Cerebellar cortex (tissue), 1 donor: ENCODE results near the gene COLEC11.
A peak's percentile ranks its signal among the peaks of the same experiment; 100 is the strongest.
"Not testable (repeated sequence)": the region's sequence is repeated elsewhere in the genome, so short reads cannot be mapped to it uniquely, and the experiment has no call there.

ENCODE experiments used
- DNase-seq: peaks from one replicate; pipeline ENCODE4 v3.0.0-alpha.2; 2015; ENCODE audit warnings: low spot score

The COLEC11 gene

GRCh38 chr2:3654531-3655225 is 59.8 kb downstream of the COLEC11 start:
- no peak for DNase-seq

DNA sequence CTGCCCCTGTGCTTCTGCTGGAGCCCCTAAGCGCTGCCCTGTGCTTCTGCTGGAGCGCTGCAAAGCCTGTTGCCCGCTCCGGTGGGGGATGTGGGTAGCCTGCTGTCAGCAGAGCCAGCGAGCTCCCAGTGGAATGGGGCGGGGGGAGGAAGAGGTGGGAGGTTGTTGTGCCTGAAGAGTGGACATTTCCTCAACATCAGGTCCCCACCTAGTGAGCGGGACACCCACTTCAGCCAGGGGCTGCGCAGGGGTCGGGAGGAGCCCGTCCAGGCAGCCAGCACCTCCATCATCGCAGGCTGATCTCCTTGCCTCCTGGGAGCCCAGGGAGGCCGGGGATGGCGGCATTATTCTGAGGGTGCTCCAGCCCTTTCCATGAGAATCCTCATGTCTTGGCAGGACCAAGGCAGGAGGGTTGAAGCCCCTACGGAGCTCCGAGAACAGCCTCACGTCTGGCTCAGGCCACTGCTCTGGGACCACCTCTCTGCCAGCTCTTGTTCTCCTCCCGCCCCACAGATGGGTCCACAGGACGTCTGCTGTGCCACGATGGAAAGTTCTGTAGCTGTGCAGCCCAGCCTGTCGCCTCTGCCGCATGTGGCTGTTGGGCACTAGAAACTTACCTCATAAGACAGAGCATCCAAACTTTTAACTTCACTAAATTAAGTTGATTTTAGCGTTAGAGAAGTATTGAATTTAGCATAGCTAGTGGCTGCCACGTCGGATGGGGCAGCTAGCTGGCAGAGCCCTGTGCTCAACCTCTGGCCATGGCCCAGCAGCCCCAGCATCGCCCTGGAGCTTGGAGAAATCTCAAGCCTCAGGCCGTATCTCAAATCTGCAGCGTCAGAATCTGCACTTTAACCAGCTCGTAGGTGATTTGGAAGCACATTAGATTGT is 61.2 kb downstream of the COLEC11 start:
- no peak for DNase-seq

DNA sequence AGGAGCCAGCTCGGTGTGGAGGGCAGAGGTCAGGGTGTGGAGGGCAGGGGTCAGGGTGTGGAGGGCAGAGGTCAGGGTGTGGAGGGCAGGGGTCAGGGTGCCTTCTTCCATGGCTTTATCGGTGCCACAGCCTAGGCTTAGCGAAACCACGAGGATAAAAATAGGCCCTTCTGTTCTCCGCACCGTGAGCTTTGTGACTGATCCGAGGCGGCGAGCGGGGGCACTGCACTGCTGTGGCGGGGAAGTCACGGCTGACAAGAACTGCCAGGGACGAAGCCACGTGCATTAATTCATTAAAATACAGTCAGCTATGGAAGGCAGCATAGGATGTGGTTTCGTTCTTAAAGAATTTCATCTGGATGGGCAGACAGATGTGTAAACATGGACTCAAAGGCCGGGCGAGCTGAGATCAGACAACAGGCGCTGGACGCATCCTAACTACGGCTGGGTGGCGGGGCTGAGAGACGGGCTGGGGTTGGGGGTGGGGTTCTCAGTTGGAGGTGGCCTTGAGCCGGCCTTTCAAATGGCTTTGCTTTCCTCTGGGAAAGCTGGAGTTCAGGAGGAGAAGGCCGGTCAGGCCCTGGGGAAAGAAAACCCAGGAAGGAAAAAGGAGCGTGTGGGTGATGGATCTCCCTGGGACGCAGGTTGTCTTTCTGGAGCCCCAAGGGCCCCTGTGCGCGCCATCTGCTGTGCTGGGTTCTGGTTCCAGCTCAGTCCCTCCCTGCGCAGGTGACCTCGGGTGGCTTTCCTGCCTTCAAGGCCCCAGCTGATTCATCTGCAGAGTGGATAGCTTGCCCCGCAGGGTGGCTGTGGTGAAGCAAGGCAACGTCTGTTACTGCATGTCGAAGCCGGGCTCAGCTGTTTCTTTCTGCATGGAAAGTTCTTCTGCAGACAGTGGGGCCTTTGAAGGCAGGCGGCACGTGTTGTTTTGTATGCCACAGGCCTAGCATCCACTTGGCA is 62.1 kb downstream of the COLEC11 start:
- DNase-seq, result peak; percentile 15

- no peak for DNase-seq
These were observed 63.0 kb downstream of the COLEC11 start, which contains the start of gene ALLC for GRCh38 chr2:3657881-3658280. ALLC (plus strand) TSS chr2:3658200; CDS start chr2:3671158, 12,958 bp downstream.

DNA sequence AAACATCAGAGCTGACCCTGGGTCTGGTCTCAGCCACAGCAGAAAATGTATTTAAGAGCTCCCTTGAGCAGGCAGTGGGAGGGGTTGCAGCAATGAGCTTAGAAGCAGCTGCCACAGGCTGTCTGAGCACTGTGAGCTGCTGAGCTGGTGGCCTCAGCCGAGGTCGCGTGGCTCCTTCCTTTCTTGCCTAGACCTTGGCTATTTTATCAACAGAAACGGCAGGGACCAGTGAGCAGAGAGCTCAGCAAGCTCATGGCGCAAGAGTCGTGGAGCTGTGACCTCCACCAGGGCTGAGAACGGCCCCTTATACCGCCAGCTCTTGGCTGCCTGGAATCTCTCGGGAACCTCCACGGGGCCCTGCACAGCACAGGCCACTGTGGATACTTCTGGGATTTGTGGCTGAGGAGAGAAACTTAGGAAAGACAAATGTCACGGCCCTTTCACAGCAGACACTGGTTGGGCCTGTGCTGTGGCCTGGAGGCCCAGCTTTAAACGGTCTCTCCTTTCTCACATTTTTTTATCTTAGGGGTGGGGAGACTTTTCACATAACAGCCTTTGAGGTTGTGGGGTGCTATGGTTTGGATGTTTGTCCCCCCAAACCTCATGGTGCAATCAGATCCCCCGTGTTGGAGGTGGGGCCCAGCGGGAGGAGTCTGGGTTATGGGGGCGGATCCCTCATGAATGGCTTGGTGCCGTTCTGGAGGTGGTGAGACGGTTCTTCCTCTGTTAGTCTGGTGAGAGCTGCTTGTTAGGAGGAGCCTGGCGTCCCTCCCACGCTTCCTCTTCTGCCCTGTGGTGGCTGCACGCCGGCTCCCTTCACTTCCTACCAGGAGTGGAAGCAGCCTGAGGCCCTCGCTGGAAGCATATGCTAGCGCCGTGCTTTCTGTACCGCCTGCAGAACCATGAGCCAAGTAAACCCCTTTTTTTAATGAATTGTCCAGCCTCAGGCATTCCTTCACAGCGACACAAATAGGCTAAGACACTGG is 64.8 kb downstream of the COLEC11 start:
- DNase-seq, result peak; percentile 22

DNA sequence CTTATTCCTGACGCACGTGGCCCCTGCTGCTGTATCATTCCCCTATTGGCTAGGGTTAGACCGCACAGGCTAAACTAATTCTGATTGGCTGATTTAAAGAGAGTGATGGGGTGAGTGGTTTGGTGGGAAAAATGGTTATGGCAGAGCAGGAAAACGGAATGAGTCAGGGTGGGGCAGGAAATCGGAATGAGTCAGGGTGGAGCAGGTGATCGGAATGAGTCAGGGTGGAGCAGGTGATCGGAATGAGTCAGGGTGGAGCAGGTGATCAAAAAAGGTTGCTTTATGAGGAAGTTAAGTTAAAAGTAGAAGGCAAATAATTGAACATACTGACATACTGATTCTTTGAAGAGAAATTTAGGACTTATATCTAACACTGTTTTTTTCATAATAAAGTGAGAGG is 65.7 kb downstream of the COLEC11 start:
- DNase-seq, result not testable (repeated sequence)

GRCh38 chr2:3661149-3661660 is 66.3 kb downstream of the COLEC11 start:
- no peak for DNase-seq

DNA sequence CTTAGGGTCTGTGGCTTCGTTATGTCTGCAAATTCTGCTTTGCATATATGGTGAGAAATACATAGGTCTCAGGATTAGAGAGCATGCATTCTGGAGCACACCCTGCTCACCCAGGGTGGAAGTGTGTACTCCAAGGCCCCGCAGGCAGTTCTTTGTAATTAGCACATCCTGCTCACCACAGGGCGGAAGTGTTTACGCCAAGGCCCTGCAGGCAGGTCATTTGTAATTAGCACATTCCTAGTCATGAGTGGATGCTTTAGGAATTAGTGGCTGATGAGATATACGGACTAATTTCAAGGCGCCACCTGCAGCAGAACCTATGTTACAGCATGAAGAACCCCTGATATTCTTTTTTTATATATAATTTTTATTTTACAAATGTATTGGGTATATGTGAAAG is 67.3 kb downstream of the COLEC11 start:
- DNase-seq, result no peak

DNA sequence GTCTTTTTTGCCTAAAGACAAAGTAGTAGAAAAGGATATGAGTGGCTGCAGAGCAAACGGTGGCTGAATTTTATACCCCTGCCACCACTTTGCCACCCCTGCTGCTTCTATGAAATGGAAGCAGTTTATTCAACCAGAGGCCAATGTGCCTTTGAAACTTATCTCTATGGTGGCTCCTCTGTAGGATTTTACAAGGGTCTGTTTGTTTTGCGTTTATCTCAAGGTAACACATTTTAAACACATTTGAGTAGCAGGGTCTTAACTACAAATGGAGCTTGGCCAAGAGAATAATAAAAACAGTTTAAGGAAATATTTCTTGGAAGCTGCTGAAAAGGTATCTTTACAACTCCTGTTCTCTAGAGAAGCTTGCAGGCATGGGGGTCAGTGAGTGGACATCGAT is 69.2 kb downstream of the COLEC11 start:
- DNase-seq, result no peak

- no peak for DNase-seq
These were observed 70.0 kb downstream of the COLEC11 start for GRCh38 chr2:3664925-3665324.

DNA sequence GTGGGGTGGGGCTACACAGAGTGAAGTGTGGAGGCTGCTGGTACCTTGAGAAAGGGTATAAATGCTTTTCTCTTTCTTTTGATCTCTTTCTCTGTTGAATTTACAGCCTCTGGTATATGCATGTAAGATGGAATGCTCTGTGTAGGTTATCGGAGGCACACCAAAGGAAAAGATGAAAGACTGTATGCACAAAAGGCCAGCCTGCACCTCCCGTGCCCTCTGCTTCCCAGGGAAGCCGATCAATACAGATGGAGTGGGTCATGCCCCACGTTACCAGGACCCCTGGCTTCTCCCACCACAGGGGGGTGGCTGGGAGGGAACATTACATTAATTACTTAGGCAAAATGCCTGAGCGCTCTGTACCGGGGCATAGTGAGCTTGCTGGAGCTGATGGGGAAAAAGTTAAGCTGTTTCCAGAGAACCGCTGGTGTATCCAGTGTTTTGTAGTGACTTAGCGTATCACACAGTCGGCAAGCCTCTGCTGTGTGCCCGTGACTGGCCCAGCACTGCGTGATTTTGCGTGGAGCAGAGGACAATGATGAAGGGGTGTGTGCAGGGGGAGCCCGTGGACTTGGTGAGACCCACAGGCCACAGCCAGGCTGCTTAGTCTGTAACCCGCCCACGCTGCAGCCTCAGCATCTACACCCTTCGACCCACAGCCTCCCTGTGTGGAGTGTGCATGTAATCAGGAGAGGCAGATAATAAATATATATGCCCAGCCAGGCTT is 71.1 kb downstream of the COLEC11 start:
- no peak for DNase-seq

DNA sequence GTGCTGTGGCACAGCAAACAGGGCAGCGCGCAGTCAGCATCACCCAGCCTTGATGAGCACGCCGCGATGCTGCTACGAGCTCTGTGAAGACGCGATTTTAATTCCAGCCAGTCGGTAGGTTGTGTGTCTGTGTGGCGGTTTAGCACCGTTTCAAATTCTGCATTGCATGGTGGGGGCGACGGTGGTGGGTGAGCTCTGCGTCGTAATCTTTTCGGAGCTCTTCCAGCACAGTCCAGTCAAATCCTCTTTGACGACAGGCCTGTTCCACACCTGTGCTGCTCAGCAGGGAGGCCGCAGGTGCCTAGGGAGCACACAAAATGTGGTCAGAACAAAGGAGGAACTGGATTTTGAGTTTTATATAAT is 71.7 kb downstream of the COLEC11 start:
- no peak for DNase-seq

GRCh38 chr2:3667151-3667631 is 72.3 kb downstream of the COLEC11 start:
- no peak for DNase-seq

DNA sequence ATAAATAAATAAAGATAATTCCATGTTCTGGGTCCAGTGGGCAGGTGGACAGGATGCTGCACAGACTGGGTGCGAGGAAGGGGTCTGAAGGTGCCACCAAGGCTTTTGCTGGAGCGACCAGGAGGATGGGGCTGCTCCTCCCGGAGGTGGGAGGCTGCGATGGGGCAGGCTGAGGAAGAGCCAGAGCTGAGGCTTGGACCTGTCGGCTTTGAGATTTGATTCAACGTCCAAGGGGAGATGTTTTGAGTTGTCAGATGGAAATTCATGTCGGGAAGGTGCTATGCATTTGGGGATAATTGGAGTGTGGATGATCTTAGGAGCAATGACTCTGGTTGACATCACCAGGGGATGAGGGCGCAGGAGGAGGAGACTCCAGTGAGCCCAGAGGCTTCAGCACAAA is 74.7 kb downstream of the COLEC11 start:
- no peak for DNase-seq

GRCh38 chr2:3670376-3670775 is 75.5 kb downstream of the COLEC11 start:
- DNase-seq, result no peak

GRCh38 chr2:3670941-3671340 is 76.0 kb downstream of the COLEC11 start:
- no peak for DNase-seq

DNA sequence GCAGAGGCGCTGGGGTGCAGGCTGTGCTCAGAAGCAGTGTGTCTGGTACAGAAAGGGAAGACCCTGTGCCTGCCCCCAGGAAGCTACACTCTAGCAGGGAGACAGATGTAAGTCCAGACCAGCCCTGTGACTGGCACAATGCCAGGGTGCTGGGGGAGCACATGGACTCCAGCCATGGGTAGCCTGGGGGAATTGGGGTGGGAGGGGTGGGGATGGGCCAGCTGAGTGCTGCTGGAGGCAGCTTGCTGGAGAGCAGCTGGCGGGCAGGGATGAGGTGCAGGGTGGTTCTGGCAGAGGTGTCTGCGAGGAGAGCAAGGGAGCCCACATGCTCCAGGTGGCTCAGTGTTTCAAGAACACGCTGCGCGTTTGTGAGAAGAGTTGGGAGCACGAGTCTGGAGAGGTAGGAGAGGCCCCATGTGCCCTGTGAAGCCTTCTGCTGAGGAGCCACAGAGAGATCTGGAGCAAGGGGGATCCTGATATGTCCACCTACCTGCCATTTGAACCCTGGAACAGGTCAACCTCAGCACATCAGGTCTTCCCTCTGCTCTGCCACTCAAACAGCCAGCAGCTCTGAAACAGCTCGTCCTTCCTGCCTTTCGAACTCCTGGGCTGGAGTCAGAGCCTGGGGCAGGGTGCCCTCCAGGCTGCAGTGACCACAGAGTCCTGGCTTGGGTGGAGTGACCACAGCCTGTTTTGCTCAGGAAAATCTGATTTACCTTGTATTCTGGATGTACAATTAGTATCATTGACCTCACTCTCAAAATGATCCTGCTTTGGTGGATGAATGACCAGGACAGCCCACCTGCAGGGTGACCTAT is 78.2 kb downstream of the COLEC11 start:
- DNase-seq, result no peak

DNA sequence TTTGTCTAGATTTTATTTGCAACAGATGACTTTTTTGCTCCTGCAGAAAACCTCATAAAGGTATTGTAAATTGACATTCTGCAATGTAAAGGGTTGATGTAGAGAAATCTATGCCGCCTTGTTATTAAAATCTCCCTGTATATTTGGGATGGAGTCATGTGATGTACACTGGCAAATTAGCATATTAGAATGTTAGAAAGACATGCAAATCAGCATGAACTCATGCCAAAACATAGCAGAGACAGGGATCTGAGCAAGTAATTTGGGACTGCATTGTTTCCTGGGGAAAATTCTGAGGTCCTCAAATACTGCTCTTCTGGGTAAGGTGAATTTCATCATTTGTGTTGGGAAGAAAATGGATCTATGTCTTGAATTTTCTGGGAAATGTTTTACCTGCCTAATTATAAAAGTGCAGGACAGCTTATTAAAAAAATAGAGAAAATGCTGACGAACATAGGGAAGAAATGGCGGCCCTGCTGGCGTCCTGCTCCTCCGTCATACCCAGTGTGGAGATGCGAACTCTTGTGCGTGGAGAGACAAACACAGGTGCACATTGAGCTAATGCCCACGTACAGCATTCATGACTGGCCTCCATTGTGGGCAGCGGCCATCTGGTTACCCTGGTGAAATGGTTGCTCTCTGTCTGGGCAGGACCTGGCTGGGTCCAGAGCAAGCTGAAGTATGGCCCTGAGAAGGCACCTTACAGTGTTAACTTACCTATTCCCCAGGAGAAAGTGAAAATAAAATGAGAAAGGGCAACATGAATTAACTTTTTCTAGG is 79.3 kb downstream of the COLEC11 start:
- DNase-seq, result no peak
